Measurements from ENCODE around the gene DOC2B. TPM values are rescaled to one million over a fixed set of nuclear protein-coding genes. Genes with fewer than 3 reads are reported as not detected.
"Not testable (repeated sequence)": the region's sequence is repeated elsewhere in the genome, so short reads cannot be mapped to it uniquely, and the experiment has no call there.

Gene DOC2B
- total RNA-seq, 1 donor from 2014 or later: 3.9 TPM

- intact Hi-C loops (cut with micrococcal nuclease): no loop called here
- ATAC-seq (no peak), DNase-seq (no peak)
Observed at GRCh38 chr17:151004-151403, 30.4 kb downstream of the DOC2B start.

- intact Hi-C loops (cut with micrococcal nuclease): no loop called here
- no peak for ATAC-seq
- peak; percentile 12 for DNase-seq
Observed at GRCh38 chr17:149897-150584, 31.4 kb downstream of the DOC2B start.

- intact Hi-C loops (cut with micrococcal nuclease): no loop called here
- no peak for DNase-seq
- ATAC-seq: no peak
Observed at GRCh38 chr17:149231-149630, 32.2 kb downstream of the DOC2B start.

GRCh38 chr17:148757-149156 lies 32.7 kb downstream of the DOC2B start:
- ATAC-seq (no peak), DNase-seq (peak; percentile 6)
- intact Hi-C loops (cut with micrococcal nuclease): no loop called here

GRCh38 chr17:147796-148740 lies 33.4 kb downstream of the DOC2B start:
- ATAC-seq (no peak), DNase-seq (peak; percentile 15)
- intact Hi-C loops (cut with micrococcal nuclease): no loop called here

GRCh38 chr17:146983-147761 lies 34.3 kb downstream of the DOC2B start:
- no peak for DNase-seq
- no peak for ATAC-seq
- intact Hi-C loops (cut with micrococcal nuclease): no loop called here

GRCh38 chr17:146546-146945 lies 34.9 kb downstream of the DOC2B start:
- DNase-seq (no peak), ATAC-seq (no peak)
- intact Hi-C loops (cut with micrococcal nuclease): no loop called here

- intact Hi-C loops (cut with micrococcal nuclease): no loop called here
Observed at GRCh38 chr17:145671-146541, 35.5 kb downstream of the DOC2B start.

GRCh38 chr17:144936-145670 lies 36.3 kb downstream of the DOC2B start:
- intact Hi-C loops (cut with micrococcal nuclease): no loop called here
- ATAC-seq: no peak
- no peak for DNase-seq

More at GRCh38 chr17:145671-146541, 35.5 kb downstream of the DOC2B start:
- ATAC-seq: peak; percentile 6
- DNase-seq: no peak

GRCh38 chr17:143785-144281 lies 37.6 kb downstream of the DOC2B start:
- intact Hi-C loops (cut with micrococcal nuclease): no loop called here

GRCh38 chr17:142876-143784 lies 38.3 kb downstream of the DOC2B start:
- DNase-seq (peak; percentile 8), ATAC-seq (no peak)
- intact Hi-C loops (cut with micrococcal nuclease): no loop called here

More at GRCh38 chr17:143785-144281, 37.6 kb downstream of the DOC2B start:
- ATAC-seq (peak; percentile 91), DNase-seq (peak; percentile 89)

- intact Hi-C loops (cut with micrococcal nuclease): no loop called here
- DNase-seq (peak; percentile 20), ATAC-seq (no peak)
Observed at GRCh38 chr17:142102-142661, 39.3 kb downstream of the DOC2B start.

- peak; percentile 12 for DNase-seq
- ATAC-seq; intact Hi-C loops (cut with micrococcal nuclease): not testable (repeated sequence)
Observed at GRCh38 chr17:139401-140205, 41.8 kb downstream of the DOC2B start.

GRCh38 chr17:137166-137807 lies 44.2 kb downstream of the DOC2B start, which contains the start of gene SCGB1C2:
Gene SCGB1C2, plus strand, starts transcription at chr17:137569. Its CDS starts 22 bp downstream, at chr17:137591.
- DNase-seq; intact Hi-C loops (cut with micrococcal nuclease); ATAC-seq: not testable (repeated sequence)

- ATAC-seq: peak; percentile 93
- intact Hi-C loops (cut with micrococcal nuclease): not testable (repeated sequence)
Observed at GRCh38 chr17:136531-136930, 44.9 kb downstream of the DOC2B start.

More at GRCh38 chr17:136531-136930, 44.9 kb downstream of the DOC2B start:
- peak; percentile 84 for DNase-seq

All from left ventricle myocardium superior (tissue), 1 donor.